ENCODE measurements around the gene SELENOI. TPM values are rescaled to one million over a fixed set of nuclear protein-coding genes. Genes with fewer than 3 reads are reported as not detected.
"Not testable (repeated sequence)": the region's sequence is repeated elsewhere in the genome, so short reads cannot be mapped to it uniquely, and the experiment has no call there.

SELENOI gene
- total RNA-seq, 1 donor from 2014 or later = 32.1 TPM

DNA sequence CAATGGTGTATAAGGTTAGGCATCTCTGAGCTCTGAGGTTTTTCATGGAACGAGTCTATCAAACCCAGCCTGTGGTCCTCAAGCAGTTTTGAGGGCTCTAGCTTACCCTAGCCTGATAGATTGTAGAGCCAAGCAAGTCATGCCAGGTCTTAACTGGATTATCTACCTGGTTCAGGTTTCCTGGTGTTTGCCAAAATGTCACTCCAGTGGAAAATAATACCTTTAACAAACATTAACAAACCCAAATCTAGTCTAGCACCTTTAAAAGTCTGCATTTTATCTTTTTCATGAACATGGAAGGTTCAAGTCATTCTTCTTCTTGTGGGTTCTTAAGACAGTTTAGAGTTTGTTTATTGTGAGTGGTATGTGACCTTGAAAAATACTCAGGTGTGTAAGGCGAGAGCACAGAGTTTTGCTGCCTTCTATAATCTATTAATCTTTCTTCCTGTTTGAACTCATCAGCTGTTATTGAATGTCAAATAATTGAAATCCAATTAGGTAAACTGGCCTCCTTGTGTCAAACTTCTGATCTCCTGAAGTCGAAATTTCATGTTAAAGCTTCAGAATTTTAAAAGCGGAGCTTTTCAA is 14.0 kb downstream of the SELENOI start:
- no peak for ATAC-seq

DNA sequence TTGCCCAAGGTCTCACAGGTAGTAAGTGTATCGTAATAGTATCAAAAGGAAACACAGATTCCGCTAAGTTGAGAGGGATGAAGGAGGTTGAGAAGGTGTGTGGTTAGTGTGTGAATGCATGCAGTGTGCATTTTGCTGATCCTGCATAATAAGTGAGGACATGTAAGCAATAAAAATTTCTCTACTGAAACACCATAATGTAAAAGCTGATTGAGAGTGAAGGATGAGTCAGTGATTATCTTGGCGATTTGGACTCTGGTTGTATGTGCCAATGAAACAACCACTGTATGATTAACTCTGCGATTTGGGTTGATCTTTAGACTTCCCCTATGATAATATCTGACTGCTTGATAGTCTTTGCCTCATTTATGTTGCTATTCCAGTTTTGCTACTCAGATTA is 17.4 kb downstream of the SELENOI start:
- peak; percentile 62 for ATAC-seq

DNA sequence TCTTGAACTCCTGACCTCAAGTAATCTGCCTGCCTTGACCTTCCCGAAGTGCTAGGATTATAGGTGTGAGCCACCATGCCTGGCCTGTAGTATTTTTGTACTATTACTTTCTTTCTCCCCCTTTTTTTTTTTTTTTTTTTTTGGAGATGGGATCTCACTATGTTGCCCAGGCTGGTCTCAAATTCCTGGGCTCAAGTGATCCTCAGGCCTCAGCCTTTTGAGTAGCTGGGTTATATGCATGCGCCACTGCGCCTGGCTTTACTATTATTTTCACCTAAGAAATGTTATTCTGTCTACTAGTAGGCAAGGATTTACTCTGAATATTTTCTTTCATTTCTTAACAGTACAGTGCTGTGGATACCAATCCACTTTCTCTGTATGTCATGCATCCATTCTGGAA is 18.0 kb downstream of the SELENOI start:
- ATAC-seq = no peak

GRCh38 chr2:26364669-26365068 is 18.7 kb downstream of the SELENOI start:
- ATAC-seq = no peak

- no peak for ATAC-seq
These were observed 21.0 kb downstream of the SELENOI start for GRCh38 chr2:26366957-26367356.

GRCh38 chr2:26369664-26370063 is 23.7 kb downstream of the SELENOI start:
- ATAC-seq = not testable (repeated sequence)

- ATAC-seq = not testable (repeated sequence)
These were observed 25.0 kb downstream of the SELENOI start for GRCh38 chr2:26370909-26371308.

DNA sequence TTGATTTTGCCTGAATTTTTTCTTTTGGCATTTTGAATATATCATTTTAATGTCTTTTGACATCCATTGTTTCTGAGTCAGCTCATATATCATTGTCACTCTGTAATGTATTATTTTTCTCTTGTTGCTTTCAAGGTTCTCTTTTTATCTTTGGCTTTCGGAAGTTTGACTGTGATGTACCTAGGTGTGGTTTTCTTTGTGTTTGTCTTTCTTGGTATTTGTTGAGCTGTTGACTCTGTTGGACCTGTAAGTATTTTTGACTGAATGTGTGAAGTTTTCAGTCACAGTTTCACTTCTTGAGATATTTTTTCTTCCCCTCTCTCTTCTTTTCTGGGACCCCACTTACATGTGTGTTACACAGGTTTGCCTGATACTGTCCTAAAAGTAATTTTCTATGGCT is 30.9 kb downstream of the SELENOI start:
- ATAC-seq = no peak

DNA sequence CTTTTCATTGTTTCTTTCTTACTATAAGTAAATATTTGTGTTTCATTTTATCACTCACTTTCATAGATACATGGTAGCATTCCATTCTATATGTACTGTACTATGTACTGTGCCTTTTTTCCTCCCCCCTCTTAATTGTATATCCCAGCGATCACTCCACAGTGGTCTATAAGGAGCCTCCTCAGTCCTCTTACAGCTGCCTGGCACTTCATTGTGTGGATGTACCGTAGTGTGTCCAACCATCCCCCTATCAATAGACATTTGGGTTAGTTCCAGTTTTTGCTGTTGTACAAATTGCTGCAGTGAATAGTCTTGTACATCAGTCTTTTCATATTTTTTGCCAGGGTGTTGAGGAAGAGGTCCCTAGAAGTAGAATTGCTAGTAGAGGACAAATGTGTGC is 34.3 kb downstream of the SELENOI start:
- no peak for ATAC-seq

DNA sequence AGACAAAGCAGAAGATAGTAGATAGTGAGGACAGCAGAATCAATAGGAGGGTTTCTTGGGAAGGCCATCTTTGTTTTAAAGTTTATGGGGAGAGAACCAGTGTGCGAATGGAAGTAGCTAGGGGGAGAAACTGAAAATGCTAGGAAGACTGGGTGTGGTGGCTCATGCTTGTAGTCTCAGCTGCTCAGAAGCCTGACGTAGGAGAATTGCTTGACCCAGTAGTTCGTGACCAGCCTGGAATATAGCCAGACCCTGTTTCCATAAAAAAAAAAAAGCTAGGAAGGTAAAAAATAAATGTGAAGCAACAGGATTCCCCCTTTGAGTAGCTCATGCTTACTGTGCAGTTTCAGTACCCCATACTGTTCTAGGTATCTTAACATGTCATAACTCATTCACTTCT is 36.6 kb downstream of the SELENOI start:
- no peak for ATAC-seq

- ATAC-seq = no peak
These were observed 38.2 kb downstream of the SELENOI start for GRCh38 chr2:26384183-26384582.

GRCh38 chr2:26384597-26384996 is 38.7 kb downstream of the SELENOI start:
- no peak for ATAC-seq

GRCh38 chr2:26387189-26387588 is 41.2 kb downstream of the SELENOI start:
- ATAC-seq = no peak

- ATAC-seq = no peak
These were observed 48.8 kb downstream of the SELENOI start for GRCh38 chr2:26394694-26395093.

DNA sequence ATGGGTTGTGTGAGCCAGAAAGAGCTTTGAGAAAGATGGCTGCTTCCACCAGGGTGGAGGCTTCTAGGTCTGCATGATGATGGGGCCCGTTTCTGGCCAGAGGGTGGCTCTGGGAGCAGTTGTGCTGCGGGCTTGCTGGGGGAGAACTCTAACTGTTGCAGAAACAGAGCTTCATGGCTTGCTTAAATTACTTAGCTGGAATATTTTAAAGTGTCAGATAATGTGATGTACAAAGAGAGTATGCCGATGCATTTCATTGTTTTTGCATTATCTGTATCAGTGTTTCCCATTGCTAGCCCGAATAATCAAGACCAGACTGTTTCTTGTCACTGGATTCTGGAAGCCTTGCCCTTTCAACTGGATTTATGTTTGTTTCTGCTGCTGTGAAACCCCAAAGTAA is 49.5 kb downstream of the SELENOI start:
- no peak for ATAC-seq

DNA sequence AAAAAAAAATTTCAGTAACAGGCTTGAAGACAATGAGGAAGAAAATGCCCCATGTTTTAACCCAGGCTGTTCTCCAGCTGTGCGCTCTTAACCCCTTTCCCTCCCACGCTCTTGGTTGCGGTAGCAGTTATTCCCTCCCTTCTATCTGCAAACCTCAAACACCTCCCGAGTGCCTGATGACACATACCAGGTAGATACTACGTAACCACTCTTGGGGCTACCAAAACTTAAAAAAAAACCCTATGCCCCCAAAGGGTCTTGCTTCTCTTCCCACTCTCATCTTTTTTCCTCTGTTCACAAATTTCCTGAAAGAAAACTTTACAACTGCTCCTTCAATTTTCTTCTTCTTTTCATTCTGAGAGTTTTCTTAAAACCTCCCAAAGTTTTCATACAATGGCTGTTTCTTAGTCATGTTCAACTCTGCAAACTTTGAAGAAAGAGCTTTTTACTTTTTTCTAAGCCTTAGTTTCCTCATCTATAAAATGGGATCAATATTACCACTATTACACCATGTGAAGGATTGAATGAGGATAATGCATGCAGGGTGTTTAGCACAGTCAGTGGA is 50.9 kb downstream of the SELENOI start:
- no peak for ATAC-seq

DNA sequence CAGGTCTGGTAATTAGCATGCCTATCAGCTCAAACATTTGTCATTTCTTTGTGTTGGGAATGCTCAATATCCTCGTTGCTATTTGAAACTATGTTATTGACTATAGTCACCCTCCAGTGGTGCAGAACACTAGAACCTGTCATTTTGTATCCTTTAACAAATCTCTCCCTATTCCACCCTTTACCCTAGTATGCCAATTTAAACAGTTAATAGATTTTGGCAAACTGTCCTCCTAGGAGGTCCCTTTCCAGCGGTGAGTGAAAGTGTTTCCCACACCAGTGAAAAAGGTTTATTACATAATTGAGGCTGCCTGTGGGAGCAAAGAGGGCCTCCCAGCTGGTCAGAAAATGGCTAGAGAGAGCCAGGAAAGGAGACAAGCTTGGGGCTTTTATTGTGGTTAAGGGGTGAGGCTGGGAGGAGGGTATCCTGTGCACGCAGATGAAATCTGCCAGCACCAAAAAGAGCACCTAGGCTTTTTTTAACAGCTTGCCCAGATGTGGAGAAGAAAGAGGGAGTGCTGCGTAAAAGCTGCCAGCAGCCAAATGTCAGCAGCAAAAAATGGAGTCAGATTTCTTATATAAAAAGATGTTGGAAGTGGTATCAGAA is 53.9 kb downstream of the SELENOI start:
- no peak for ATAC-seq

DNA sequence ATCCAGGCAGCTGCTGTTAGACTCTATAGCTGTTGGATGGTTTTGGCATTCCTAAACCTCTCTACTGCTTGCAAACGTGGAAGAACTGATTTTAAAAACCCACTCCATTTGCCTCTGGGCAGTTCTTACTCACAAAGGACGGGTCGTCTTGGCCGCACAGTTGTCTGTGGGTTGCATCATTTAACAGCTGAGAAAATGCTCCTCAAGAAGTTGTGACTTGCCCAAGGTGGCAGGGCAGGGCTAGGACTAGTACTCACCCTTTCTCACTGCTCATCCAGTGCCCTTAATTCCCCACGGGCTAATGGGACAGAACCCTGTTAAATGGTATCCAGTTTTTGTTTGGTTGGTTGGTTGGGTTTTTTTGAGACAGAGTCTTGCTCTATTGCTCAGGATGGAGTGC is 54.8 kb downstream of the SELENOI start:
- peak; percentile 80 for ATAC-seq

DNA sequence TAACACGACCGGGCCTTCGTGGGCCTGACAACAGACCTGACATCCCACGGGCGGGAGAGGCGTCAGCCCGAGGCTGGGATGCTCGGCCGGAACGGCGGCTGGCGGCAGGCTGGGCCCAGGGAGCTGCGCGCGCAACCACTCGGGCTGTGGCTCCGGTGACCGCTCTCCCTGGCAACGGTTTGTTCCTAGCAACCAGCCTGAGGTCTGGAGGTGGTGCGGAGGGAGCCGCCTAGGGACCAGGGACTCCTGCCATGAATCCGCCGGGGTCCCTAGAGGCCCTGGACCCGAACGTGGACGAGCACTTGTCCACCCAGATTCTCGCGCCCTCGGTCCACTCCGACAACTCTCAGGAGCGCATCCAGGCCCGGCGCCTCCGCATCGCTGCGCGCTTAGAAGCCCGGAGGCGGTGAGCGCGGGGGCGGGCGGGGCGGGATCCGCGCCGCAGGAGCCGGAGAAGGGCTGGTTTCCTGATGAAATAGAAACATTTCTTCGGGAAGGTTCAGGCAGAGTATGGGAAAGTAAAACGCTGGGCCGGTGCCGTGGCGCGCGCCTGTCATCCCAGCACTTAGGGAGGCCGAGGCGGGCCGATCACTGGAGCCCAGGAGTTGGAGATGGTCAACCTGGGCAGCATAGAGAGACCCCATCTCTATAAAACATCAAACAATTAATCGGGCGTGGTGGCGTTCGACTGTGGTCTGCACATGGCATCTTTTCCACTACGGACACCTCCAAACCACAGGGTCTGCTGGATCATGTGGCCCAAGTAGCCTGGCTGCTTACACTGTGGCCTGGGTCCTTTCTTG is 56.0 kb downstream of the SELENOI start, which contains the start of gene DRC1:
TSS of gene DRC1 (plus strand) at position 182 of the 803 bp plus-strand sequence. CDS start at position 252, 70 bp downstream.
- peak; percentile 64 for ATAC-seq

- no peak for ATAC-seq
These were observed 61.6 kb downstream of the SELENOI start for GRCh38 chr2:26407526-26407925.

- no peak for ATAC-seq
These were observed 63.8 kb downstream of the SELENOI start for GRCh38 chr2:26409785-26410184.

- no peak for ATAC-seq
These were observed 64.9 kb downstream of the SELENOI start for GRCh38 chr2:26410764-26411243.

GRCh38 chr2:26411419-26411818 is 65.5 kb downstream of the SELENOI start:
- ATAC-seq = no peak
